HG02870 (cell line): ENCODE measurements around the gene ATP6V0A4.
"Not testable (repeated sequence)": the region's sequence is repeated elsewhere in the genome, so short reads cannot be mapped to it uniquely, and the experiment has no call there.

ENCODE experiments used
- ATAC-seq: cut with Tn5 transposase; IDR thresholded peaks from one replicate; pipeline ENCODE4 v1.9.1; 2021; ENCODE audit warnings: mild to moderate bottlenecking, moderate library complexity; ENCODE audit not compliant: unreplicated experiment

The ATP6V0A4 gene

GRCh38 chr7:138752518-138753149 lies 45.4 kb downstream of the ATP6V0A4 start:
- ATAC-seq = no peak

- ATAC-seq = no peak
Observed at GRCh38 chr7:138750901-138751464, 47.0 kb downstream of the ATP6V0A4 start.

GRCh38 chr7:138750473-138750872 lies 47.5 kb downstream of the ATP6V0A4 start:
- ATAC-seq = no peak

GRCh38 chr7:138749960-138750359 lies 48.0 kb downstream of the ATP6V0A4 start:
- ATAC-seq = no peak

GRCh38 chr7:138748666-138749065 lies 49.3 kb downstream of the ATP6V0A4 start:
- ATAC-seq = no peak

GRCh38 chr7:138746073-138746472 lies 51.9 kb downstream of the ATP6V0A4 start:
- no peak for ATAC-seq

- no peak for ATAC-seq
Observed at GRCh38 chr7:138745189-138745588, 52.8 kb downstream of the ATP6V0A4 start.

- no peak for ATAC-seq
Observed at GRCh38 chr7:138741453-138741735, 56.6 kb downstream of the ATP6V0A4 start.

GRCh38 chr7:138739859-138740258 lies 58.1 kb downstream of the ATP6V0A4 start:
- ATAC-seq = no peak

- ATAC-seq = peak; percentile 87
Observed at GRCh38 chr7:138738551-138739335, 59.3 kb downstream of the ATP6V0A4 start.

- no peak for ATAC-seq
Observed at GRCh38 chr7:138738114-138738513, 59.9 kb downstream of the ATP6V0A4 start.

GRCh38 chr7:138735399-138735798 lies 62.6 kb downstream of the ATP6V0A4 start:
- no peak for ATAC-seq

GRCh38 chr7:138731733-138732132 lies 66.3 kb downstream of the ATP6V0A4 start:
- ATAC-seq = not testable (repeated sequence)

- ATAC-seq = no peak
Observed at GRCh38 chr7:138729444-138729843, 68.6 kb downstream of the ATP6V0A4 start.

- ATAC-seq = no peak
Observed at GRCh38 chr7:138727336-138728099, 70.5 kb downstream of the ATP6V0A4 start.

- ATAC-seq = no peak
Observed at GRCh38 chr7:138726288-138726687, 71.7 kb downstream of the ATP6V0A4 start.

- ATAC-seq = no peak
Observed at GRCh38 chr7:138720286-138720685, 77.7 kb downstream of the ATP6V0A4 start.

GRCh38 chr7:138716889-138717288 lies 81.1 kb downstream of the ATP6V0A4 start:
- no peak for ATAC-seq

GRCh38 chr7:138713191-138713590 lies 84.8 kb downstream of the ATP6V0A4 start:
- ATAC-seq = no peak

GRCh38 chr7:138712652-138713051 lies 85.3 kb downstream of the ATP6V0A4 start:
- ATAC-seq = no peak

- no peak for ATAC-seq
Observed at GRCh38 chr7:138710536-138711385, 87.2 kb downstream of the ATP6V0A4 start.
